Ascending aorta (tissue), 2 donors: ENCODE data around the gene RASGRF2. TPM values are rescaled to one million over a fixed set of nuclear protein-coding genes. Genes with fewer than 3 reads are reported as not detected.
A peak's percentile ranks its signal among the peaks of the same experiment; 100 is the strongest.

Source experiments
- DNase-seq, 2 donors: peaks; one replicate each; pipeline ENCODE4 v3.0.0-alpha.2; 2019; ENCODE audit warnings: low spot score in 2 of 2
- H3K27ac ChIP-seq, 2 donors: fragments of 200-600 bp; sonication (generic); one replicate each; pipeline ENCODE4 v1.5.1; 2016 to 2017; ENCODE audit warnings: mild to moderate bottlenecking in 1 of 2
- H3K27me3 ChIP-seq: fragments of 200-600 bp; sonication (generic); one replicate; pipeline ENCODE4 v1.5.1; 2017
- H3K36me3 ChIP-seq, 2 donors: fragments of 200-600 bp; sonication (generic); one replicate each; pipeline ENCODE4 v1.5.1; 2016
- H3K4me1 ChIP-seq, 2 donors: fragments of 200-600 bp; sonication (generic); one replicate each; pipeline ENCODE4 v1.5.1; 2016 to 2017; ENCODE audit warnings: mild to moderate bottlenecking in 1 of 2
- H3K4me3 ChIP-seq, 2 donors: fragments of 200-600 bp; sonication (generic); one replicate each; pipeline ENCODE4 v1.5.1; 2016 to 2017; ENCODE audit warnings: mild to moderate bottlenecking in 1 of 2
- H3K9me3 ChIP-seq, 2 donors: fragments of 200-600 bp; sonication (generic); one replicate each; pipeline ENCODE4 v1.5.1; 2016
- intact Hi-C: fragments of 100-400 bp; cut with DNase I; formaldehyde crosslinking; loops from one replicate; pipeline ENCODE4 v1.15.1; 2023
- total RNA-seq: library from RNA; depleted of rRNA; stranded (reverse); fragments of >200 nt; gene quantifications from one replicate; pipeline ENCODE4 v1.1.0, GENCODE V29; 2016
- TF ChIP-seq, protein P1 (sequence below), 3 experiments: fragments of 200-600 bp in 2 of 3; fragments of 450-650 bp in 1 of 3; sonication (generic) in 2 of 3; IDR thresholded peaks; one replicate each; pipeline ENCODE4 v1.5.1; 2016 to 2019; ENCODE audit warnings: antibody characterized with exemption in 3 of 3, mild to moderate bottlenecking in 1 of 3, moderate library complexity in 1 of 3

Gene RASGRF2
- total RNA-seq, 1 donor from 2014 or later, result 16.9 TPM

- intact Hi-C loops, result no loop called here
- Histone ChIP-seq H3K27me3 (no peaks in the 10 kb centered on the region), H3K4me1 (no peaks in the 10 kb centered on the region), H3K36me3 (no peaks in the 10 kb centered on the region), H3K27ac (peak overlapping the region in 1 of 2 donors; percentile 32), H3K4me3 (no peak overlapping the region), H3K9me3 (no peaks in the 10 kb centered on the region)
- no peak for DNase-seq
- TF ChIP-seq, protein P1, sequence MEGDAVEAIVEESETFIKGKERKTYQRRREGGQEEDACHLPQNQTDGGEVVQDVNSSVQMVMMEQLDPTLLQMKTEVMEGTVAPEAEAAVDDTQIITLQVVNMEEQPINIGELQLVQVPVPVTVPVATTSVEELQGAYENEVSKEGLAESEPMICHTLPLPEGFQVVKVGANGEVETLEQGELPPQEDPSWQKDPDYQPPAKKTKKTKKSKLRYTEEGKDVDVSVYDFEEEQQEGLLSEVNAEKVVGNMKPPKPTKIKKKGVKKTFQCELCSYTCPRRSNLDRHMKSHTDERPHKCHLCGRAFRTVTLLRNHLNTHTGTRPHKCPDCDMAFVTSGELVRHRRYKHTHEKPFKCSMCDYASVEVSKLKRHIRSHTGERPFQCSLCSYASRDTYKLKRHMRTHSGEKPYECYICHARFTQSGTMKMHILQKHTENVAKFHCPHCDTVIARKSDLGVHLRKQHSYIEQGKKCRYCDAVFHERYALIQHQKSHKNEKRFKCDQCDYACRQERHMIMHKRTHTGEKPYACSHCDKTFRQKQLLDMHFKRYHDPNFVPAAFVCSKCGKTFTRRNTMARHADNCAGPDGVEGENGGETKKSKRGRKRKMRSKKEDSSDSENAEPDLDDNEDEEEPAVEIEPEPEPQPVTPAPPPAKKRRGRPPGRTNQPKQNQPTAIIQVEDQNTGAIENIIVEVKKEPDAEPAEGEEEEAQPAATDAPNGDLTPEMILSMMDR (IDR thresholded peaks at IDR 0.05), result no peak
These were observed 14.9 kb downstream of the RASGRF2 start for GRCh38 chr5:80975065-80975464.

- no peak overlapping the region for H3K27ac ChIP-seq
- no peak overlapping the region for H3K4me3 ChIP-seq
- intact Hi-C loops, result no loop called here
- TF ChIP-seq, protein P1 (IDR thresholded peaks at IDR 0.05), result no peak
- DNase-seq, result no peak
- H3K4me1 ChIP-seq, result no peaks in the 10 kb centered on the region
- H3K36me3 ChIP-seq, result no peaks in the 10 kb centered on the region
- H3K27me3 ChIP-seq, result no peaks in the 10 kb centered on the region
- H3K9me3 ChIP-seq, result no peaks in the 10 kb centered on the region
These were observed 16.8 kb downstream of the RASGRF2 start for GRCh38 chr5:80976985-80977384.

GRCh38 chr5:80977764-80978163 lies 17.6 kb downstream of the RASGRF2 start:
- DNase-seq, result no peak
- H3K27ac ChIP-seq, result no peak overlapping the region

DNA sequence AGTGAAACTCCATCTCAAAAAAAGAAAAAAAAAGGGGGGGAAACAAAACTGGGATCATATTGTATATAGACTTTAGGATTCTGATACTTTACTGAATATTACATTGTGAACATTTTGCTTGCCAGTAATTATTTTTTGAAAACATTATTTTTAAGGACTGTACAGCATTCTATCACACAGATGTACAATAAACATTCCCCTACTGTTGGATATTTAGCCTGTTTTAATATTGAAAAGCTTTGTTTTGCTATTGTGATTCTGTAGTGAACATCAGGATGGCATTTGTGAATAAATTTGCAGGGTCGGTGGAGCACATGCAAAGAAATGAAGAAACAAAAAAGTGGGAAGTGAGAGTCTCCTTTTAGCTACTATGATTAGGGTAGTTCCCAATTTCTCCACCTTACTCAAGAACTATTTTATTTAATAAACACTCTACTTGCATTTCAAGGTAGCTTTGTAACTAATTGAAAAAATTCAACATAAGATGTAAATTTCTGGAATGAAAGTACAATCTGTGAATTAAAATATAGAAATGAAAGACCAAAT lies 18.7 kb downstream of the RASGRF2 start:
- intact Hi-C loops, result no loop called here

More at GRCh38 chr5:80977764-80978163, 17.6 kb downstream of the RASGRF2 start:
- TF ChIP-seq, protein P1 (IDR thresholded peaks at IDR 0.05), result no peak
- Histone ChIP-seq H3K27me3 (no peaks in the 10 kb centered on the region), H3K36me3 (no peaks in the 10 kb centered on the region), H3K9me3 (no peaks in the 10 kb centered on the region), H3K4me1 (no peaks in the 10 kb centered on the region), H3K4me3 (no peak overlapping the region)
- intact Hi-C loops, result no loop called here

GRCh38 chr5:80982093-80982492 lies 21.9 kb downstream of the RASGRF2 start:
- H3K36me3 ChIP-seq, result no peaks in the 10 kb centered on the region
- TF ChIP-seq, protein P1 (IDR thresholded peaks at IDR 0.05), result no peak
- no peaks in the 10 kb centered on the region for H3K27me3 ChIP-seq
- no peak overlapping the region for H3K4me3 ChIP-seq
- H3K4me1 ChIP-seq, result no peaks in the 10 kb centered on the region
- H3K9me3 ChIP-seq, result no peaks in the 10 kb centered on the region
- intact Hi-C loops, result no loop called here
- no peak for DNase-seq
- no peak overlapping the region for H3K27ac ChIP-seq

More for the DNA sequence above, 18.7 kb downstream of the RASGRF2 start:
- DNase-seq, result no peak
- no peaks in the 10 kb centered on the region for H3K4me1 ChIP-seq
- no peak overlapping the region for H3K27ac ChIP-seq
- no peaks in the 10 kb centered on the region for H3K27me3 ChIP-seq
- H3K36me3 ChIP-seq, result no peaks in the 10 kb centered on the region
- no peaks in the 10 kb centered on the region for H3K9me3 ChIP-seq
- TF ChIP-seq, protein P1 (IDR thresholded peaks at IDR 0.05), result no peak
- H3K4me3 ChIP-seq, result no peak overlapping the region
